SK-N-SH treated with all-trans-retinoic acid at 6 μM for 48 hours (cell line): ENCODE measurements around the gene ORM2.

Experiments
- ATAC-seq: fragments of 200-7000 bp; cut with Tn5 transposase; 3 replicates; pipeline ENCODE4 v1.9.1; 2020; ENCODE audit warnings: mild to moderate bottlenecking, moderate library complexity
- ARNTL ChIP-seq: fragments of 450-650 bp; formaldehyde crosslinking; IDR thresholded peaks from 2 replicates; pipeline ENCODE4 v1.5.0; 2020; ENCODE audit warnings: low read depth, mild to moderate bottlenecking, moderate library complexity, borderline replicate concordance
- BACH2 ChIP-seq: fragments of 250-450 bp; sonication (Bioruptor Pico); IDR thresholded peaks from 2 replicates; pipeline ENCODE4 v1.9.0; 2021; ENCODE audit warnings: mild to moderate bottlenecking, borderline replicate concordance
- CSDC2 ChIP-seq: fragments of 250-450 bp; sonication (Bioruptor Pico); IDR thresholded peaks from 2 replicates; pipeline ENCODE4 v1.5.0; 2020; ENCODE audit warnings: mild to moderate bottlenecking, moderate library complexity
- ESRRG ChIP-seq: fragments of 250-450 bp; sonication (Bioruptor Pico); IDR thresholded peaks from 2 replicates; pipeline ENCODE4 v1.6.1; 2021; ENCODE audit warnings: mild to moderate bottlenecking
- GLIS3 ChIP-seq: fragments of 250-450 bp; sonication (Bioruptor Pico); IDR thresholded peaks from 2 replicates; pipeline ENCODE4 v1.5.0; 2020; ENCODE audit warnings: mild to moderate bottlenecking, moderate library complexity
- ISL1 ChIP-seq: fragments of 250-450 bp; sonication (Bioruptor Pico); IDR thresholded peaks from 2 replicates; pipeline ENCODE4 v2.1.2; 2022; ENCODE audit warnings: mild to moderate bottlenecking, moderate library complexity
- OSR1 ChIP-seq: fragments of 250-450 bp; sonication (Bioruptor Pico); IDR thresholded peaks from 2 replicates; pipeline ENCODE4 v1.8.0; 2022; ENCODE audit warnings: moderate library complexity, mild to moderate bottlenecking, inconsistent platforms
- PPARA ChIP-seq: fragments of 250-450 bp; sonication (Bioruptor Pico); IDR thresholded peaks from 2 replicates; pipeline ENCODE4 v1.5.0; 2020; ENCODE audit warnings: mild to moderate bottlenecking, borderline replicate concordance
- RARB ChIP-seq: fragments of 250-450 bp; sonication (Bioruptor Pico); IDR thresholded peaks from 2 replicates; pipeline ENCODE4 v1.8.0; 2021; ENCODE audit warnings: mild to moderate bottlenecking, moderate library complexity
- TCF4 ChIP-seq: fragments of 250-450 bp; sonication (Bioruptor Pico); IDR thresholded peaks from 2 replicates; pipeline ENCODE4 v1.8.0; 2021; ENCODE audit warnings: mild to moderate bottlenecking, moderate library complexity, borderline replicate concordance
- TOX ChIP-seq: fragments of 250-450 bp; sonication (Bioruptor Pico); IDR thresholded peaks from 2 replicates; pipeline ENCODE4 v1.8.0; 2021; ENCODE audit warnings: mild to moderate bottlenecking, moderate library complexity, borderline replicate concordance
- ZC3H10 ChIP-seq: fragments of 250-450 bp; sonication (Bioruptor Pico); IDR thresholded peaks from 2 replicates; pipeline ENCODE4 v1.5.1; 2021; ENCODE audit warnings: mild to moderate bottlenecking, moderate library complexity
- ZFP30 ChIP-seq: fragments of 450-650 bp; formaldehyde crosslinking; IDR thresholded peaks from 2 replicates; pipeline ENCODE4 v1.5.0; 2022; ENCODE audit warnings: mild to moderate bottlenecking, moderate library complexity
- ZNF70 ChIP-seq: fragments of 450-650 bp; formaldehyde crosslinking; IDR thresholded peaks from 2 replicates; pipeline ENCODE4 v1.5.0; 2020; ENCODE audit warnings: mild to moderate bottlenecking, moderate library complexity
- TF ChIP-seq, protein P1 (sequence below): fragments of 250-450 bp; sonication (Bioruptor Pico); IDR thresholded peaks from 2 replicates; pipeline ENCODE4 v1.5.0; 2020; ENCODE audit warnings: mild to moderate bottlenecking, moderate library complexity
- TF ChIP-seq, protein P2 (sequence below): fragments of 250-450 bp; sonication (Bioruptor Pico); IDR thresholded peaks from 2 replicates; pipeline ENCODE4 v1.8.0; 2021; ENCODE audit warnings: low read depth, mild to moderate bottlenecking, moderate library complexity, borderline replicate concordance
- TF ChIP-seq, protein P3 (sequence below): fragments of 250-450 bp; sonication (Bioruptor Pico); IDR thresholded peaks from 2 replicates; pipeline ENCODE4 v1.5.1; 2020; ENCODE audit warnings: low read depth, mild to moderate bottlenecking, moderate library complexity
- TF ChIP-seq, protein P4 (sequence below): fragments of 250-450 bp; sonication (Bioruptor Pico); IDR thresholded peaks from 2 replicates; pipeline ENCODE4 v1.5.1; 2021; ENCODE audit warnings: mild to moderate bottlenecking, moderate library complexity
- TF ChIP-seq, protein P5 (sequence below): fragments of 250-450 bp; sonication (Bioruptor Pico); IDR thresholded peaks from 2 replicates; pipeline ENCODE4 v1.8.0; 2020; ENCODE audit warnings: mild to moderate bottlenecking, moderate library complexity, borderline replicate concordance

The ORM2 gene

DNA sequence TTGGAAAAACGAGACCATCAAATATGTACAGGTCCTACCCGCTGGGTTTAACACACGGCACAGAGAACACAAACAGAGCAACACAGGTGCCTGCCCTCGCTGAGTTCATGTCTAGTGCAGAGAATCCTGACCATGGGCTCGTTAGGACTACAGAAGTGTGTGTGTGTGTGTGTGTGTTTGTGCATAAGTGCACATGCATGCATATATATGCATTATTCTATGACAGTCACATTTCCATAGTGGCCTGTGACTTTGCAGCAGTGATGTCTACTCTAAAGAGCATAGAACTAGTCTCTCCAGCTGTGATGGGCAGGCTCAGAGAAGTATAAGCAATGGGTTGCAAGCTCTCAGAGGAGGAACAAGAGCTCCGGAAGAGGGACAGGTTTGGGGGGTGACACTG, 27.7 kb downstream of the ORM2 start:
- ATAC-seq = no peak
- no peak for TF ChIP-seq ZNF70 (CRISPR knock-in tag)
- TF ChIP-seq, protein P1, sequence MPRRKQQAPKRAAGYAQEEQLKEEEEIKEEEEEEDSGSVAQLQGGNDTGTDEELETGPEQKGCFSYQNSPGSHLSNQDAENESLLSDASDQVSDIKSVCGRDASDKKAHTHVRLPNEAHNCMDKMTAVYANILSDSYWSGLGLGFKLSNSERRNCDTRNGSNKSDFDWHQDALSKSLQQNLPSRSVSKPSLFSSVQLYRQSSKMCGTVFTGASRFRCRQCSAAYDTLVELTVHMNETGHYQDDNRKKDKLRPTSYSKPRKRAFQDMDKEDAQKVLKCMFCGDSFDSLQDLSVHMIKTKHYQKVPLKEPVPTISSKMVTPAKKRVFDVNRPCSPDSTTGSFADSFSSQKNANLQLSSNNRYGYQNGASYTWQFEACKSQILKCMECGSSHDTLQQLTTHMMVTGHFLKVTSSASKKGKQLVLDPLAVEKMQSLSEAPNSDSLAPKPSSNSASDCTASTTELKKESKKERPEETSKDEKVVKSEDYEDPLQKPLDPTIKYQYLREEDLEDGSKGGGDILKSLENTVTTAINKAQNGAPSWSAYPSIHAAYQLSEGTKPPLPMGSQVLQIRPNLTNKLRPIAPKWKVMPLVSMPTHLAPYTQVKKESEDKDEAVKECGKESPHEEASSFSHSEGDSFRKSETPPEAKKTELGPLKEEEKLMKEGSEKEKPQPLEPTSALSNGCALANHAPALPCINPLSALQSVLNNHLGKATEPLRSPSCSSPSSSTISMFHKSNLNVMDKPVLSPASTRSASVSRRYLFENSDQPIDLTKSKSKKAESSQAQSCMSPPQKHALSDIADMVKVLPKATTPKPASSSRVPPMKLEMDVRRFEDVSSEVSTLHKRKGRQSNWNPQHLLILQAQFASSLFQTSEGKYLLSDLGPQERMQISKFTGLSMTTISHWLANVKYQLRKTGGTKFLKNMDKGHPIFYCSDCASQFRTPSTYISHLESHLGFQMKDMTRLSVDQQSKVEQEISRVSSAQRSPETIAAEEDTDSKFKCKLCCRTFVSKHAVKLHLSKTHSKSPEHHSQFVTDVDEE (CRISPR knock-in tag) = no peak
- no peak for TF ChIP-seq TCF4 (CRISPR knock-in tag)
- TF ChIP-seq BACH2 (CRISPR knock-in tag) = no peak
- no peak for TF ChIP-seq RARB
- TF ChIP-seq, protein P2, sequence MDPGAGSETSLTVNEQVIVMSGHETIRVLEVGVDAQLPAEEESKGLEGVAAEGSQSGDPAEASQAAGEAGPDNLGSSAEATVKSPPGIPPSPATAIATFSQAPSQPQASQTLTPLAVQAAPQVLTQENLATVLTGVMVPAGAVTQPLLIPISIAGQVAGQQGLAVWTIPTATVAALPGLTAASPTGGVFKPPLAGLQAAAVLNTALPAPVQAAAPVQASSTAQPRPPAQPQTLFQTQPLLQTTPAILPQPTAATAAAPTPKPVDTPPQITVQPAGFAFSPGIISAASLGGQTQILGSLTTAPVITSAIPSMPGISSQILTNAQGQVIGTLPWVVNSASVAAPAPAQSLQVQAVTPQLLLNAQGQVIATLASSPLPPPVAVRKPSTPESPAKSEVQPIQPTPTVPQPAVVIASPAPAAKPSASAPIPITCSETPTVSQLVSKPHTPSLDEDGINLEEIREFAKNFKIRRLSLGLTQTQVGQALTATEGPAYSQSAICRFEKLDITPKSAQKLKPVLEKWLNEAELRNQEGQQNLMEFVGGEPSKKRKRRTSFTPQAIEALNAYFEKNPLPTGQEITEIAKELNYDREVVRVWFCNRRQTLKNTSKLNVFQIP (CRISPR knock-in tag) = no peak
- no peak for TF ChIP-seq ARNTL (CRISPR knock-in tag)
- no peak for TF ChIP-seq PPARA (CRISPR knock-in tag)

DNA sequence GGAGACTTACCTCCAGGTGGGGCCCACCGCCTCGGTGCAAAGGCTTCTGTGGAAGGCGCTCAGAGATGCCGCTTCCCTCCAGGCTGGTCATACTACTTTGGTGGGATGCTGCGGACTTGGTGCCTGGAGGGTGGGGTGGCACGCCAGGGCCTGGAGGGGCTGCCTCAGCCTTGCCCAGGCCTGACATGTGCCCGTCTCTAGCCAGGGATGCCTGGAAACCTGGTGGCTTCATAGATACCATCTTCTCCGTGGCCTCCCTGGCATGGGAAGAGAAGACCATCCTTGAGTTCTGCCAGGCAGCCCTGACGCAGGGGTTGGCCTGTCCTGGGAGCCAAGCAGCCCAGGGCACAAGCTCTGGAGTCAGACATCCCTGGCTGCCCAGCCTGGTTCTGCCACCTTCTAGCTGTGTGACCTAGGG, 28.3 kb downstream of the ORM2 start:
- TF ChIP-seq ZNF70 (CRISPR knock-in tag) (no peak), GLIS3 (CRISPR knock-in tag) (no peak), ARNTL (CRISPR knock-in tag) (no peak)
- TF ChIP-seq, protein P3, sequence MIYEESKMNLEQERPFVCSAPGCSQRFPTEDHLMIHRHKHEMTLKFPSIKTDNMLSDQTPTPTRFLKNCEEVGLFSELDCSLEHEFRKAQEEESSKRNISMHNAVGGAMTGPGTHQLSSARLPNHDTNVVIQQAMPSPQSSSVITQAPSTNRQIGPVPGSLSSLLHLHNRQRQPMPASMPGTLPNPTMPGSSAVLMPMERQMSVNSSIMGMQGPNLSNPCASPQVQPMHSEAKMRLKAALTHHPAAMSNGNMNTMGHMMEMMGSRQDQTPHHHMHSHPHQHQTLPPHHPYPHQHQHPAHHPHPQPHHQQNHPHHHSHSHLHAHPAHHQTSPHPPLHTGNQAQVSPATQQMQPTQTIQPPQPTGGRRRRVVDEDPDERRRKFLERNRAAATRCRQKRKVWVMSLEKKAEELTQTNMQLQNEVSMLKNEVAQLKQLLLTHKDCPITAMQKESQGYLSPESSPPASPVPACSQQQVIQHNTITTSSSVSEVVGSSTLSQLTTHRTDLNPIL (CRISPR knock-in tag) = no peak
- no peak for ATAC-seq

DNA sequence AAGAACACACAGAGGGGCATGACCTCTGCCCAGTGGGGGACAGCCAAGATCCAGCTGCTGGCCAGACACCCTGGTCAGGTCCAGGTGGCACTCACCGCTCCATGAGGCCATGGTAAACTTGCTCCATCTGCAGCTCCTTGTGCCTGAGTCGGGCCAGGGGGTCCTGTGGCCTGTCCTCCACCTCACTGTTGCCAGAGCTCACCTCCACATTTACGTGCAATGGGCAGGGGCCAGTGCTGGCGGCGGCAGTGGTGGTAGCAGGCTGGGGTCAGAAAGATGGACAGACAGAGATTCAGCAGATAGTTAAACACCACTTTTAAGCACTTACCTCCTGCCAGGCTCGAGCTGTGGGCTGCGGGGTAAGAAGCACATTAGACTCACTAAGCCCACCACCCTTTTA, 30.1 kb downstream of the ORM2 start:
- no peak for ATAC-seq
- TF ChIP-seq OSR1 (no peak), RARB (no peak), PPARA (CRISPR knock-in tag) (no peak), ARNTL (CRISPR knock-in tag) (no peak), ZC3H10 (CRISPR knock-in tag) (no peak)
- TF ChIP-seq, all 23 proteins: peak for 0

DNA sequence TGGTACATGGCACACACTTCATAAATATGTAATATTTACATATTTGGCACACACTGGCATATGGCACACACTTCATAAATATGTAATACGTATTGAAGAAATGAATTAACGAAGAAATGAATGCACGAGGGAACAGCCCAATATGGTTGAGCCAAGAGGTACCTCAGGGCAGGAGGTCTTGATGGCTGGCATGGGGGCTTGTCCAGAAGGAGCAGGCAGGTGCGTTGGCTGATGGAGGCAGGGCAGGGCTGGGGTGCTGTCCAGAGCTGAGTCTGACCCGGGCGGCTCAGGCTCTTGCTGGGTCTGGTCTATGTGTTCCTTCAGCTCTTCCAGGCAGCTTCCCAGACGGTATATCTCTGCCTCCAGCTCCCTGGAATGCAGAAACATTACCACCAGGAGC, 31.9 kb downstream of the ORM2 start:
- ATAC-seq = no peak
- no peak for TF ChIP-seq ESRRG (CRISPR knock-in tag)
- TF ChIP-seq, protein P4, sequence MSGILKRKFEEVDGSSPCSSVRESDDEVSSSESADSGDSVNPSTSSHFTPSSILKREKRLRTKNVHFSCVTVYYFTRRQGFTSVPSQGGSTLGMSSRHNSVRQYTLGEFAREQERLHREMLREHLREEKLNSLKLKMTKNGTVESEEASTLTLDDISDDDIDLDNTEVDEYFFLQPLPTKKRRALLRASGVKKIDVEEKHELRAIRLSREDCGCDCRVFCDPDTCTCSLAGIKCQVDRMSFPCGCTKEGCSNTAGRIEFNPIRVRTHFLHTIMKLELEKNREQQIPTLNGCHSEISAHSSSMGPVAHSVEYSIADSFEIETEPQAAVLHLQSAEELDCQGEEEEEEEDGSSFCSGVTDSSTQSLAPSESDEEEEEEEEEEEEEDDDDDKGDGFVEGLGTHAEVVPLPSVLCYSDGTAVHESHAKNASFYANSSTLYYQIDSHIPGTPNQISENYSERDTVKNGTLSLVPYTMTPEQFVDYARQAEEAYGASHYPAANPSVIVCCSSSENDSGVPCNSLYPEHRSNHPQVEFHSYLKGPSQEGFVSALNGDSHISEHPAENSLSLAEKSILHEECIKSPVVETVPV (CRISPR knock-in tag) = no peak
- TF ChIP-seq ISL1 (CRISPR knock-in tag) = no peak
- no peak for TF ChIP-seq RARB
- TF ChIP-seq, protein P2 (CRISPR knock-in tag) = no peak
- TF ChIP-seq, protein P5, sequence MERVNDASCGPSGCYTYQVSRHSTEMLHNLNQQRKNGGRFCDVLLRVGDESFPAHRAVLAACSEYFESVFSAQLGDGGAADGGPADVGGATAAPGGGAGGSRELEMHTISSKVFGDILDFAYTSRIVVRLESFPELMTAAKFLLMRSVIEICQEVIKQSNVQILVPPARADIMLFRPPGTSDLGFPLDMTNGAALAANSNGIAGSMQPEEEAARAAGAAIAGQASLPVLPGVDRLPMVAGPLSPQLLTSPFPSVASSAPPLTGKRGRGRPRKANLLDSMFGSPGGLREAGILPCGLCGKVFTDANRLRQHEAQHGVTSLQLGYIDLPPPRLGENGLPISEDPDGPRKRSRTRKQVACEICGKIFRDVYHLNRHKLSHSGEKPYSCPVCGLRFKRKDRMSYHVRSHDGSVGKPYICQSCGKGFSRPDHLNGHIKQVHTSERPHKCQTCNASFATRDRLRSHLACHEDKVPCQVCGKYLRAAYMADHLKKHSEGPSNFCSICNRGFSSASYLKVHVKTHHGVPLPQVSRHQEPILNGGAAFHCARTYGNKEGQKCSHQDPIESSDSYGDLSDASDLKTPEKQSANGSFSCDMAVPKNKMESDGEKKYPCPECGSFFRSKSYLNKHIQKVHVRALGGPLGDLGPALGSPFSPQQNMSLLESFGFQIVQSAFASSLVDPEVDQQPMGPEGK (CRISPR knock-in tag) = no peak
- TF ChIP-seq OSR1 = no peak
- TF ChIP-seq TOX = no peak
- TF ChIP-seq ZC3H10 (CRISPR knock-in tag) = no peak
- no peak for TF ChIP-seq CSDC2 (CRISPR knock-in tag)
- no peak for TF ChIP-seq ZFP30 (CRISPR knock-in tag)
- no peak for TF ChIP-seq BACH2 (CRISPR knock-in tag)
- TF ChIP-seq, protein P1 (CRISPR knock-in tag) = no peak
- TF ChIP-seq, protein P3 (CRISPR knock-in tag) = no peak
- no peak for TF ChIP-seq ARNTL (CRISPR knock-in tag)
- no peak for TF ChIP-seq ZNF70 (CRISPR knock-in tag)
